Stimulated activated CD8-positive, alpha-beta memory T cell treated with anti-CD3 and anti-CD28 coated beads, Interleukin-7, amount 100 ng/mL, for 1 hour (primary cell): ENCODE data around the gene SLC9A4.

ENCODE experiments used
- DNase-seq, 2 donors: peaks; one replicate each; pipeline ENCODE4 v3.0.0-alpha.2; 2020; ENCODE audit warnings: low read depth in 2 of 2

The SLC9A4 gene

DNA sequence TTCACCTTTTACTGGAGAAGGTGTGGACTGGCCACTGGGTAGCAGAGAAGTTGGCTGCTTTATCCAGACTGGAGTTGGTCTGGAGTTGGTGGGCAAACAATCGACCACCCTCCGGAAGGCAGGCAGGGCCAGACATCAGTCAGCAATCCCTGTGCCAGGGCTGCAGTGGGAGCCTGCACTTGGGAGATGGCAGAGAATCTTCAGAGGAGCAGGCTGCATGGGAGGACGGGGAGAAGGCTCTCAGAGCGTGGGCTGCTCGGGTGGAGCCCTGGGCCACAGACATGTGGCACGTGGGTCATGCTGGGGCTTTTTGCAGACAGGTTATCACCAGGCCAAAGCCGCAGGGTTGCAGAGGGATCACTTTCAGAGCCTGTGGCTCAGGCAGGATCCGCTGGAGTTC lies 29.6 kb downstream of the SLC9A4 start:
- DNase-seq = no peak

DNA sequence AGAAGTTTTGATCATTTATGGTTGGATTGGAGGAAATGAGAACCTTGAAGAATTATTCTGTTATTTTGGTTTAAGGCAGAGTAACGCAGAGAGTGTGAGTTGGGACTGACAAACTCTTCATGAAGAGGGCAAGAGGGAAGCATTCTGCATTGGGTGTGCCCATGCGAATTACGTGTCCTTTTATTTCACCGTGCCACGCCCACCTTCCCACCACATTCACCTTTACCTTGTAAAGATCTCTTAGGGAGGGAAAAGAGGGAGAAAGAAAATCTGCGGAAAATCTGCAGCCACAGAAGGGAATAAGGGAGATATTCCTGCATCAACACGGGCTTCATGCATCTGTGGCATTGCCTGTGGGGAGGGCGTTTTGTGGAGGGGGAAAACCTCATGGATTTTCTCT lies 31.8 kb downstream of the SLC9A4 start:
- no peak for DNase-seq

- DNase-seq = no peak
Measured at GRCh38 chr2:102505290-102505689, 32.3 kb downstream of the SLC9A4 start.

DNA sequence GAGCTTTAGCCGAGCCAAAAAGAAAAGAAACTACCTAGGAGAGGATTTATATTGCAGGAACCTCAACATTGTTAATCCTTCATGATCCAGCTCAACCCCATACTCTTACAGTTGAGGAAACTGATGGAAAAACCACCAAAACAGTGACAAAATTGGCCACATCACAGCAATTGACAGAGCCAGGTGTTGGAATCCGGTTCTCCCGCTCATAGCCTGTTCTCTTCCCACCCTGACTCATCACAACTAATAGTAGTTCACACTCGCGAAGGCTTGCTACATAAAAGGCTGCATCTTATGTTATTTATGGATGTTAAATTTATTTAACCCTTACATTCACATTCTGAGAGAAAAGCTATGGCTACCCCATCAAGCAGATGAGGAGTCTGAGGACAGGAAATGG lies 33.7 kb downstream of the SLC9A4 start:
- no peak for DNase-seq

DNA sequence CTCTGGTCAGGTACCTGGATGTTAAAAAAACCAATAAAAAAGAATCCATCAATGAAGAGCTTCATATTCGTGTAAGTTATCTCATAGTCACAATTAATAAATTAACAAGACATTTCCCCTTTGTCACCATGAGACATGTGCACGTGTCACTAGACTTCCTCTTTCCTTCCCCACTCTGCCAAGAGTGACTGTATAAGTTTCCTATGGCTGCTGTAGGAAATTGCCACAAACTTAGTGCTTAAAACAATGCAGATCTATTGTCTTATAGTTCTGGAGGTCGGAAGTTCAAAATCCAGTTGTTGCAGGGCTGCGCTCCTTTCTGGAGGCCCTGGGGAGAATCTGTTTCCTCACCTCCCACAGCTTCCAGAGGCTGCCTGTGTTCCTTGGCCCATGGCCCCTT lies 35.8 kb downstream of the SLC9A4 start:
- no peak for DNase-seq

GRCh38 chr2:102509749-102510148 lies 36.7 kb downstream of the SLC9A4 start:
- no peak for DNase-seq

DNA sequence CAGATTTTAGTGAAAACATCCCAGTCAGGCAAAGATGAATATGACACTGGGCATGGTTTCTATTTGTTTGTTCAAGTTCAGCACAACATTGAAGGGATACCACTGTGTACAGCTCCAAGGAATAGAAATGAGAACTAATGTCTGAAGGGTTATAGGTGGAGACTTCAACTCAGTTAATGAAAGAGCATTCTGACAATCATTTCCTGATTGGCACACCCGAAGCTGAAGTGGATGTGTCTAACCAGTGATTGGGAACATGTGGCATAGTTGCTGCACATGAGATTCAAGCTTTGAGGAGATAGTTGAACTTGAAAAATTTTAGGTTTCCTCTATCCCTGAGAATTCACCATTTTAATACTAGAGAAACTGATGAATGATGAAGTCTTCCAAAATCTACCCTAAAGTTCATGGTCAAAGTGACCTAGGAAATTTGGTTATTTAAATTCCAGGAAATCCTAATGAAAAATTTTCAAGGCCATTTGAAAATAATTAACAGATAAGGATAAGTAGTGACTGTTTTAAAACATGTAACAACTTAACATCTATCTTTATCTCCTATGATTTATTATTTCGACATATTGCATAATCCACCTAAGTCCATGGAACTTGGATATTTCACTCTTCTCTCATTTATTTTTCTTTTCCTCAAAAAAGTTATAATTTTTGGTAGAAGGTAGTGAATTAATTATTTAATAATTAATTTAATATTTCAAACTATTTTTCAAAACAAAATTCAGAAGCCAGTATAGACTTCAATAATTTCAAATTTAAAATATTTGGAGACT lies 38.0 kb downstream of the SLC9A4 start:
- no peak for DNase-seq

GRCh38 chr2:102512161-102512560 lies 39.1 kb downstream of the SLC9A4 start:
- DNase-seq = no peak

GRCh38 chr2:102513355-102513939 lies 40.4 kb downstream of the SLC9A4 start:
- no peak for DNase-seq

GRCh38 chr2:102514061-102514785 lies 41.2 kb downstream of the SLC9A4 start:
- no peak for DNase-seq

DNA sequence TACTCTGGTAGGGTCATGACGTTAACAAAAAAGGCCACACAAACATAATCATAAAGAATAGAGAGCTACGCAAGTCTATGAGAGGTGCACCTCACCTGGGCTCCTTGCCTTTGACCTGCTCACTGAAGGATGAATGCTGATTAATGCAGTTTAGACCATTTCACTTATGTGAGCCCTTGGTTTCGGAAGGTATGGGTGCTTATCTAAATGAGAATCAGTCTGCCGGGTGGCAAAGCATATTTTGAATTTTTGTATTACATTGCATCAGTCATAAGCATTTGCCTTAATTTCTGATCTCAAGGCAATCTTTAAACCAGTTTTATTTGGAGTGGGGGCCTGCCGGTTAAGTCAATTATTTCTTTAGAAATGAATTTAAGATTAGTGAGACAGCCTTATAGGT lies 42.8 kb downstream of the SLC9A4 start:
- DNase-seq = no peak

DNA sequence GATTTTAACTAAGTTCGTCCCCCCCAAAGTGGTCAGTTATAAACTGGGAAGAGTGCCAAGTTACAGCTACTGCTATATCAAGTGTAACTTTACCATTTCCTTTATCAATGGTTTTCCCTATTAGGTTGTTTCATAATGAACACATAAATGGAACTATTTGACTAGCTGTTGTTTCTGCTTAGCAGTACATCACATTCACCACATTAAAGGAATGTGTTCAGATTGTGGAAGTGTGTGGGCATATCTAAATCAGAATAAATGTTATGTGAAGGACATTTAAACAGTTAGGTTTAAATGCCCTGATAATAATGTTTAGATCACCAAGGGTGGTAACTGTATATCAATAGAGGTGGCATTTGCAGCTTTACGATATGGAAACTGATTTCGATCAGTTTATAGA lies 45.1 kb downstream of the SLC9A4 start:
- DNase-seq = no peak

DNA sequence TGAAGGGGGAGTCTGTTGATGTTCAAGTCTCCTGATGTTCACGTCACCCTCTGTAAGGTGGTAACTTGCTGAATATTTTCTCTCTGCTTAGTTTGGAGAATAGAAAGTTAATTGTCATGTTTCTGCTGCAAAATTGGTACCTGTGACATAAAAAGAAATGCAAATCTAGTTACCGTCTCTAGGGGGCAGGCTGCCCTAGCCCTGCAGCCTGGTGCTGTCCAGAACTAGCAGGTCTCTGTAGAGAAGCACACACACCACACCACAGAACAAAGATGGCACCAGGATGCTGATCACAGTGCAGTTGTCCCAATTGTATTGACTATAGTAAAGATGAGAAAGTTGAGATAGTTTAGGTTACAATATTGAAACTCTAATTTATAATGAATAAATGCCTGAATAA lies 47.0 kb downstream of the SLC9A4 start:
- DNase-seq = no peak

- no peak for DNase-seq
Measured at GRCh38 chr2:102520801-102521200, 47.8 kb downstream of the SLC9A4 start.

GRCh38 chr2:102522162-102522561 lies 49.1 kb downstream of the SLC9A4 start:
- DNase-seq = no peak

GRCh38 chr2:102522890-102523289 lies 49.9 kb downstream of the SLC9A4 start:
- no peak for DNase-seq

- no peak for DNase-seq
Measured at GRCh38 chr2:102523651-102524050, 50.6 kb downstream of the SLC9A4 start.

- no peak for DNase-seq
Measured at GRCh38 chr2:102527086-102527485, 54.1 kb downstream of the SLC9A4 start.

DNA sequence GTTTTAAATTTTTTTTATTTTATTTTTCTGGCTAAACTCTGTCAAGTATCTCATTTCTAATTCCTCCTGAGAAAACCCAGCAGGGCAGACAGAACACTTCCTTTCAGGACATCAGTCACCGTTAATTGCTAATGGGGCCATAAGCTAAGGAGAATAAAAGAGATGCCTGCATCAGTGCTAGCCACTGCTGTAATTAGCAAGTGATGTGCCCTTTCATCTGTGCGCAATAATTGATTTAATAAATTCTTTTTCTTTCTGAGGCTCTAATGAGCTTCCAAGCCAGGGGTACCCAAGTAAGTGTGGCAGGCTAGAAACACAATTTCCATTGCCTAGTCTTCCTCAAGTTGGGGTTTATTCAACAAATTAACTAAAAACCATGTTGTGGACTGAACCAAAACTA lies 65.5 kb downstream of the SLC9A4 start:
- DNase-seq = no peak

GRCh38 chr2:102540882-102541281 lies 67.9 kb downstream of the SLC9A4 start:
- DNase-seq = no peak

DNA sequence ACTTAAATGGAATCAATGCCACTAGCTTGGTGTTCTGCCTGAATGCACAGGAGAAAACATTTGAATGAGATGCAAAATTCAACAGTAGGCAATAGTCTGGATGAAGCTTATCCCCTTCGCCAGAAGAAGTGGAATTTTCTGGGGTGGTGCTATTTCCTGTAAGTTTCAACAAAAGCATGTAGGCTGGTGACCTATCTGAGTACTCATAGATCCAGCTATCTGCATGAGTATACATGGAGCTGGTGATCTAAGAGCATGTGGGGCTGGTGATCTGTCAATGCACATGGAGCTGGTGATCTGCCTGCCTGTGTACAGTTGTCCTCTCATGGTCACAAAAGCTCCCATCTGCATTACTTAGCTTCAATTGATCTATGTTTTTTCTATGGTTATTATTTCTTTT lies 71.2 kb downstream of the SLC9A4 start:
- no peak for DNase-seq

- no peak for DNase-seq
Measured at GRCh38 chr2:102547462-102547861, 74.4 kb downstream of the SLC9A4 start.

- DNase-seq = no peak
Measured at GRCh38 chr2:102549027-102549426, 76.0 kb downstream of the SLC9A4 start.
